DMS153 (cell line): ENCODE results near the gene PSG6.
"Not testable (repeated sequence)": the region's sequence is repeated elsewhere in the genome, so short reads cannot be mapped to it uniquely, and the experiment has no call there.

Experiments
- DNase-seq: peaks from one replicate; lab custom pipeline; 2025; lab: John Stamatoyannopoulos, UW

The PSG6 gene

GRCh38 chr19:42917634-42918033, at the start of gene PSG6:
PSG6 (minus strand) TSS chr19:42917894; CDS start chr19:42917792, 102 bp downstream.
- DNase-seq, result not testable (repeated sequence)

GRCh38 chr19:42965176-42965575, 47.5 kb upstream of the PSG6 start:
- no peak for DNase-seq

- no peak for DNase-seq
These were observed 43.4 kb upstream of the PSG6 start for GRCh38 chr19:42961119-42961518.

- not testable (repeated sequence) for DNase-seq
These were observed 34.4 kb upstream of the PSG6 start for GRCh38 chr19:42952126-42952525.

- not testable (repeated sequence) for DNase-seq
These were observed 33.8 kb upstream of the PSG6 start for GRCh38 chr19:42951476-42951875.

GRCh38 chr19:42942187-42942789, 24.6 kb upstream of the PSG6 start:
- DNase-seq, result no peak

- not testable (repeated sequence) for DNase-seq
These were observed 19.4 kb upstream of the PSG6 start, which contains the start of gene PSG7 for GRCh38 chr19:42937107-42937506. PSG7 (minus strand) TSS chr19:42937207; CDS start chr19:42937076, 131 bp downstream.

- DNase-seq, result not testable (repeated sequence)
These were observed 17.0 kb upstream of the PSG6 start for GRCh38 chr19:42934726-42935125.

- DNase-seq, result not testable (repeated sequence)
These were observed 16.5 kb upstream of the PSG6 start for GRCh38 chr19:42934183-42934582.

- DNase-seq, result not testable (repeated sequence)
These were observed 15.7 kb upstream of the PSG6 start for GRCh38 chr19:42933412-42933811.

GRCh38 chr19:42932485-42933101, 14.9 kb upstream of the PSG6 start:
- not testable (repeated sequence) for DNase-seq

- peak; percentile 40 for DNase-seq
These were observed 12.5 kb upstream of the PSG6 start for GRCh38 chr19:42930214-42930613.

GRCh38 chr19:42928896-42929295, 11.2 kb upstream of the PSG6 start:
- DNase-seq, result no peak

- DNase-seq, result no peak
These were observed 9.1 kb upstream of the PSG6 start for GRCh38 chr19:42926781-42927180.

GRCh38 chr19:42923106-42923505, 5.4 kb upstream of the PSG6 start:
- not testable (repeated sequence) for DNase-seq

- not testable (repeated sequence) for DNase-seq
These were observed 3.3 kb upstream of the PSG6 start for GRCh38 chr19:42920971-42921370.

GRCh38 chr19:42919757-42920079, 2.0 kb upstream of the PSG6 start:
- DNase-seq, result no peak

- DNase-seq, result not testable (repeated sequence)
These were observed 1.5 kb upstream of the PSG6 start for GRCh38 chr19:42919070-42919756.

- not testable (repeated sequence) for DNase-seq
These were observed 829 bp upstream of the PSG6 start for GRCh38 chr19:42918377-42919069.

GRCh38 chr19:42916931-42917330, 763 bp downstream of the PSG6 start:
- not testable (repeated sequence) for DNase-seq

GRCh38 chr19:42913516-42913915, 4.2 kb downstream of the PSG6 start:
- not testable (repeated sequence) for DNase-seq

- not testable (repeated sequence) for DNase-seq
These were observed 4.8 kb downstream of the PSG6 start for GRCh38 chr19:42912941-42913340.
